Muscle of arm (tissue), 12 donors: ENCODE measurements around the gene COX7A2. TPM values are rescaled to one million over a fixed set of nuclear protein-coding genes. Genes with fewer than 3 reads are reported as not detected.

Experiments
- DNase-seq: peaks from one replicate; pipeline ENCODE4 v3.0.0-alpha.2; 2013
- polyA plus RNA-seq, 12 donors: library from polyadenylated mRNA; unstranded; fragments of 120-200 nt; gene quantifications; one replicate each; pipeline ENCODE4 v1.2.1, GENCODE V29; 2013; ENCODE audit not compliant: insufficient read length in 12 of 12

The COX7A2 gene
- polyA plus RNA-seq, 12 donors = 147 to 273 (median 214) TPM; not detected in 1

DNA sequence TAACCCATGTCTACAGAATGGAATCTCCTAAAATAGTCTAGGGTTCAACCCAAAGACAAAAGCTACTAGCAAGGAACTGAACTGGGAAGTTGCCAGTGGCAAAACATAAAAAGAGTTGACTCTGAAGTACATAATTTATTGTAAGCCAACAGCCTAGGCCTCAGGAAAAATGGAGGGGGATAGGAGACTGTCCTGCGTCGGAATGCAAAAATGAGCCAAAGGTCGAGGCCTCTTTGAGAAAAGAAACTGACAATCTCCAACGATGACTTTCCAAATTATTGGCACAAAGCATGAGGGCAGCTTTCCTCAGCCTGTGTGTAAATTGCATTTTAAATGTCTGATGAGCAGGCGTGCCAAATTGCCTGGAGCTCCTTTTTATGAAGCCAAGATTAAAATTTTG, 39.9 kb downstream of the COX7A2 start:
- peak; percentile 75 for DNase-seq

DNA sequence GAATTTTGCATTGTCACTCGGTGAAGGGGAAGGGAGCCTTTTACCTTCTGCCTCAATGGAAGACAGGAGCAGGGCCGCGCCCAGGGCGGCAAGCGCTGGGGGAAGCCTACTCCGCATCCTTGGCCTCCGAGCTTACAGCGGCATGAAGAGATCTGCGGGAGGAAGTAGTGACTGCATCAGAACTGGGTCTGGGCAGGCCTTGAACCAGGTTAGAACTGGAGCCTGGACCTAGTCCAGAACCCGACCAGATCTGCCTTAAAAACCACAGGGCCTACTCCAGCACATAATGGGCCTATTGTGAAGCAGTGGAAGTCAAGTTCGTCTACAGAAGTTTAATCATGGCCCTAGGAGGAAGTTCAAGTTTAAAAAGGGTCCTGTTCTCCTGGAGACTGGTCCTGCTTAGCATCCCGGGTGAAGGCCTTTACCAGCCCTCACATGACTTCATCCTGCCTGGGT, 40.9 kb downstream of the COX7A2 start:
- DNase-seq = peak; percentile 62

DNA sequence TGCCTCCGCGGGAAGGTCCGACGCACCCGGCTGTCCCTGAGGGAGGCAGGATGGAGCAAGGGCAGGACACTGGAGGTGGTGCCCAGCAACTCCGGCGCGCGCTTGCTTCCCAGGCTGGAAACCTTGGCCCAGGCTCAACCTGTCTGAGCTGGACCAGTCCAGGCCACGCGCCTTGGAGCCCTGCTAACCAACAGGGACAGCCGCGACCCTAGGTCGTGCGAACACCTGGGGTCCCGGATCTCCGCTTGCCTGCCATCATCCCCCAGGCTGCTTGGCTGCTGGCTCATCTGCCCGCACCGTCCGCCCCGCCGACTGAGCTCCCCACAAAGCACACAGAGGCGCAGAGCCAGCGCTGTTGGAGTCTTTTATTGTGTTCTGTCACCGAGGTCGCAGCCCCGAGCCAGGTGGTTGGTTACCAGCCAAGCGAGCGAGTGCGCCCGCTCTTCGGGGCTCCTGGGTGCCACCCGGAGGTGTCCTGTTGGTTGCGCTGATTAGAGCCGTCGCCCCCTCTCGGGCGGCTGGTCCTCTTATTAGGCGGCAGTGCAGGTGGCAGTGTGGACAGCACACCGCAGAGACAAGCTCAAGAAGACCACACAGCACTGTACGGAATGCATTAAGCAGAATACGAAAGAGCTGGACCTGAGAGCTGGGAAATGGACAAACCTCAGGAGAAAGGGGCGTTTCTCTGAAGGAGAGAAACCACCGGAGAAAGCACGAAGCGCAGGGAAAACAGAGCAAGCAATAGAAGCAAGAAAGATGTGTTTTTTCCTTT, 41.5 kb downstream of the COX7A2 start:
- peak; percentile 63 for DNase-seq

DNA sequence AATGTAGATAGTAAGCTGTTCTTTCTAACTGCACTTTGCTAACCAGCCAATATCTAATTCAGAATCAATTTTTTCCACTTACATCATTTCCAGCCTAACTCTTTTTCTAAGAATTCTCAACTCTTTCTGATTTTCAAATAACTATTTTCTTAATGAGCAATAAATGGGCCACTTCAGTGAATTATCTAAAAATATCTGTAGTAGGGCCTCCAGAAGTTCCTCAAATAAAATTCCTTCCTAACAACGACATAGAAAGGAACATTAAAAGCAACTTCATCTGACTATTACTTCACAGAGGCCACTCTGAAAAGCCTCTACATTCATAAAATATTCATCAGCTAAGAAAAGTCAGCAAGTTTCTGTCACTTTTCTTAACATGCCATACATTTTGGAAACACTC, 42.6 kb downstream of the COX7A2 start:
- DNase-seq = peak; percentile 43

DNA sequence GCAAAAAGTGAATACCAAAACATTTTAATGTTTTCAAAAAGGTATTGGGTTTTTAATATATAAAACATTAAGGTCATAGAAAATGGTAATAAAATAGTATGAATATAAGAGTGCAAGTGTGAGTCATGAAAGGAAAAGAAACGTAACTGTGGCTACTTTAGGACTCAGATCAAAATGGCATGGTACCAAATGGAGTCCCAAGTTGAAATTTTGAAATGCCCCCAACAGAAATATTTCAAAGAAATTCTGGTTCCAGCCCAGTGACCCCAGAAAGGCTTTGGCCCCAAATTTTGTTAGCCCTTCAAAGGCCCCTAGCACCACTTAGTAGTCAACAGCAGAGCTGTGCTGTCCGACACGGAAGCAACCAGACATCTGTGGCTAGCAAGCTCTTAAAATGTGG, 43.7 kb downstream of the COX7A2 start:
- DNase-seq = peak; percentile 30

DNA sequence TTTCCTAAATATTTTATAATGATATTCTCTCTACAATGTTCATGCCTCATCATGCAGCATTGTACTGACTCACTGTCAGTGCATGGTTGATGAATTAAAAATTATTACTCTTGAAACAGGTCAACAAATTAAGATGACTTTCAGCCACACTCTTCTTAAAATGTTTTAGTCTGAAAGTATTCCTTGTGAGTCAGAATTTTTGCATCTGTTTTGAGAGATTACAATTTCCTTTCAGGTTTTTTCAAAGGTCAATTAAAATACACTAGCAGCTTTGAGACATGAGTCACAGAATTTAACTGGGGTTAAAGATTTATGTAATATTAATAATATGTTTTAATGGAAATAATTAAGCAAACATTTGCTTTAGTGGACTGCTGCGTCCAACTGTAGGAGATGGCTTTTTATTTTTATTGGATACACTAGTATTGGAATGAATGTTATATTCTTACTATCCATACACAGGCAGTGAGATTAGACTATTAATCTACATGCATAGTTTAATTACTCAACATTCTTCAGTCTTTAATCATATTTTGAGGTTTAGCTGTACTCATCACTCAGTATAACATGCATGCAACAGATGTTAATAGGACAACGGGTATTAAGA, 47.4 kb downstream of the COX7A2 start:
- DNase-seq = no peak

DNA sequence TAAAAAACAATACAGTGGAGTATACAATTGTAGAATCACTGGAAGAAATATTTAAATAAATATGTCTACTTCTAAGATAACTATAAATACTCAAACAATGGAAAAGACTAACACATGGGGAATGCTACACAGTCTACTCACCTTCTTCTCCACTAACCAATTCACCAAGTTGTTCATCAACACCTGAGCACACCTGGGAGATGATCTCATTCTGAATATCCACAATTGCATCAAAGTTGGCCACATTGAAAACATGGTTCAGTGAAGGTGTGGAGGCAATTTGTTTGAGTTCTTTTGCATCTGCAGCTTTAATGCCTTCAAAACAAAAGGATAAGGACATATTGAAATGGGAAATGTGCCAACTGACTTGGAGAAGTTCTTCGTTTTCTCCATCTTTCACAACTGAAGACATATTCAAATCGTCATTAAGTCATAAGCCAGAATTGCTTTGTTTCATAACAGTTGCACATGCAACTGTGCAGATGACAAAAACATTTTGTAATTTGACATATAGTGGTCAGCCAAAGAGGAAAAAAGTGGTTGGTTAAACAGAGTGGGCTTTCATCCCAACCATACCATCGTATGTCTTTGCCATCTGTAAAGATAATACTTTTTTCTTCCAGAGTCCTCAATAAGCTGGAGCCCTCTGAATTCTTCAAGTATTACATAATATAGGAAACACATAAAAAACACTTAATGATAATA, 55.2 kb downstream of the COX7A2 start:
- no peak for DNase-seq

Other genes with a start within 250 kb of the COX7A2 start
- gene COL12A1, start 37.7 kb downstream of the COX7A2 start, polyA plus RNA-seq = 1,000 to 10,000 TPM in 1 of 12 donors, 100 to 1,000 TPM in 11; 310 to 1,002 (median 511) TPM
- gene TMEM30A, start 41.0 kb upstream of the COX7A2 start, polyA plus RNA-seq = 10 to 100 TPM in 11 of 12 donors, not detected in 1; 54.9 to 92.5 (median 72.1) TPM
- gene FILIP1, start 250.0 kb upstream of the COX7A2 start, polyA plus RNA-seq = 100 to 1,000 TPM in 1 of 12 donors, 10 to 100 TPM in 11; 17.8 to 282 (median 54.3) TPM